ENCODE data around the gene CCDC85B. TPM values are rescaled to one million over a fixed set of nuclear protein-coding genes. Genes with fewer than 3 reads are reported as not detected.
A peak's percentile ranks its signal among the peaks of the same experiment; 100 is the strongest.

Gene CCDC85B
- total RNA-seq, 1 experiment from 2014 or later, result 55.3 TPM

DNA sequence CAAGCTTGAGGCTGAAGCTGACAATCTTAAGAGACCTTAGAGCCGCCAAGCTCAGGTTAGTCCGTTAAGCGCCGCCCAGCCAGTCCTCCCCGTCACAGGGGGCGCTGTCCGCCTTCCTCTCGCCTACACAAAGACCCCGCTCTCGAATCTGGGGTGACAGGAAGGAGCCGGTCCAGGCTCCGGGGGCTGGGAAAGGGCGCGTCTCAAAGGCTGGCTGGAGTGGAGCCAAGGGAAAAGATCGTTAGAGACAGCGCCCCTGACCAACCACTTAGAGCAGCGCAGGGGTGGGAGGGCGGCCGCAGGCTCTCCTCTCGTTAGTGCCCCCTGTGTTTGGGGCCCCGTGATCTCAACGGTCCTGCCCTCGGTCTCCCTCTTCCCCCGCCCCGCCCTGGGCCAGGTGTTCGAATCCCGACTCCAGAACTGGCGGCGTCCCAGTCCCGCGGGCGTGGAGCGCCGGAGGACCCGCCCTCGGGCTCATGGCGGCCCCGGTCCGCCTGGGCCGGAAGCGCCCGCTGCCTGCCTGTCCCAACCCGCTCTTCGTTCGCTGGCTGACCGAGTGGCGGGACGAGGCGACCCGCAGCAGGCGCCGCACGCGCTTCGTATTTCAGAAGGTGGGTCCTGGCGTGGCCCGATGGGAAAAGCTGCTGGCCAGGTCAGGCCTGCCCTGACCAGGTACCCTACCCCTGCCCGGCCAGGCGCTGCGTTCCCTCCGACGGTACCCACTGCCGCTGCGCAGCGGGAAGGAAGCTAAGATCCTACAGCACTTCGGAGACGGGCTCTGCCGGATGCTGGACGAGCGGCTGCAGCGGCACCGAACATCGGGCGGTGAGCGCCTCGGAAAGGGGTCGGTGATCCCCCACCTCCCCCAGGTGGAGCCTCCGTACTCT lies 30.0 kb upstream of the CCDC85B start, which contains the start of gene MUS81 (continued):
- peak; percentile 70; the same call in 1 of the 2 replicates for TF ChIP-seq TEAD1 (CRISPR knock-in tag; IDR thresholded peaks at IDR 0.05)

DNA sequence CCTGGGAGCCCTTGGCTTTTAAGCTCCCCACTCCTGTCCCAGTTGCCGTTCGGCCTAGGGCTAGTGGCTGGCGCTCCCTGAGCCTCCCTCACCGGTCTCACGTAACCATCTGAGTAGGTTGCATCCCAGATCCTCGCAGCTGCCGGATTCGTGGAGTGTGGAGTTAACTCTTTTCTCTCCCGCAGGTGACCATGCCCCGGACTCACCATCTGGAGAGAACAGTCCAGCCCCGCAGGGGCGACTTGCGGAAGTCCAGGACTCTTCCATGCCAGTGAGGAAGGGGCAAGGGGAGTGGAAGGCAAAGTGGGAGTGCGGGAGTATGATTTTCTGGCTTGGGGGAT lies 29.3 kb upstream of the CCDC85B start:
- TF ChIP-seq, protein P1, sequence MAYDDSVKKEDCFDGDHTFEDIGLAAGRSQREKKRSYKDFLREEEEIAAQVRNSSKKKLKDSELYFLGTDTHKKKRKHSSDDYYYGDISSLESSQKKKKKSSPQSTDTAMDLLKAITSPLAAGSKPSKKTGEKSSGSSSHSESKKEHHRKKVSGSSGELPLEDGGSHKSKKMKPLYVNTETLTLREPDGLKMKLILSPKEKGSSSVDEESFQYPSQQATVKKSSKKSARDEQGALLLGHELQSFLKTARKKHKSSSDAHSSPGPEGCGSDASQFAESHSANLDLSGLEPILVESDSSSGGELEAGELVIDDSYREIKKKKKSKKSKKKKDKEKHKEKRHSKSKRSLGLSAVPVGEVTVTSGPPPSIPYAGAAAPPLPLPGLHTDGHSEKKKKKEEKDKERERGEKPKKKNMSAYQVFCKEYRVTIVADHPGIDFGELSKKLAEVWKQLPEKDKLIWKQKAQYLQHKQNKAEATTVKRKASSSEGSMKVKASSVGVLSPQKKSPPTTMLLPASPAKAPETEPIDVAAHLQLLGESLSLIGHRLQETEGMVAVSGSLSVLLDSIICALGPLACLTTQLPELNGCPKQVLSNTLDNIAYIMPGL (CRISPR knock-in tag; IDR thresholded peaks at IDR 0.05), result no peak
- no peak for TF ChIP-seq ZNF263 (CRISPR knock-in tag; IDR thresholded peaks at IDR 0.05; ENCODE audit: low read depth)
- TF ChIP-seq GABPB1 (CRISPR knock-in tag; IDR thresholded peaks at IDR 0.05), result peak; percentile 41; the same call in 1 of the 2 replicates
- no peak for TF ChIP-seq ZNF416 (CRISPR knock-in tag; IDR thresholded peaks at IDR 0.05)
- no peak for DNase-seq (ENCODE audit: low spot score)
- ATAC-seq, result no peak
- H3K27ac Mint-ChIP-seq, result peak overlapping the region; percentile 80
- H3K4me1 Mint-ChIP-seq, result peaks cover 18% of the 10 kb centered on the region
- peak overlapping the region; percentile 90 for H3K4me3 Mint-ChIP-seq
- peaks cover 28% of the 10 kb centered on the region for H3K36me3 Mint-ChIP-seq
- POLR2A ChIA-PET, result interaction anchor here (1.1 to 4.2 kb wide), 6 partner anchors 10 to 55 kb away, joined by 3 to 90 read pairs (median 18); partner anchors contain the start of genes CCDC85B, EFEMP2 and FIBP
- no peaks in the 10 kb centered on the region for H3K27me3 Mint-ChIP-seq (ENCODE audit: low read depth)
- H3K9me3 Mint-ChIP-seq, result no peaks in the 10 kb centered on the region
- CTCF ChIA-PET, result interaction anchor here (0.7 to 16.6 kb wide), 9 partner anchors 8 to 184 kb away, joined by 3 to 539 read pairs (median 8); partner anchors contain the start of genes CCDC85B, EFEMP2 and FIBP

DNA sequence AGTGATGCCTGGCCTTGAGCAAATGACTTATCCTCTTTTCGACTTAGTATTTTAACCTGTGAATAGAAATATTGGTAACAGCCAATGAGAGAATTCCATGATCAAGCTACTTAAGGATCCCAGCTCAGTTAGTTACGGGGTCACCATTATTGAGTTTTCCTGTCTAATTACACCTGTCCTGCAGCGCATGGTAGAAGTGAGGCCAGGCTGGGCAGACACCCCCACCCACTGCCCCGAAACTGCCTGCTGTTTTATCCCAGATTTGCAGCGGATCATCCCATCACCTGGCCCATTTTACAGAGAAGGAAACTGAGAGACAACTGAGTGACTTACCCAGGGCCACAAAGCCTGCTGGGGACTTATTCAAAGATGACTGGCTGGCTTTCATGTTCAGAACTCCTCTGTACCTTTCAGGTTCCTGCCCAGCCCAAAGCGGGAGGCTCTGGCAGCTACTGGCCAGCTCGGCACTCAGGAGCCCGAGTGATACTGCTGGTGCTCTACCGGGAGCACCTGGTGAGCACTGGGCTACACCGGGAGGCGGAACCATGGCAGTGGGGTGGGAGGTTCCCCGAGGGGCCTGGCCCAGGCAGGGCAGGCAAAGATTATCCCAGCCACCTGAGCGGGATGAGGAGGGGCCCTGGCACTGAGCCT lies 28.8 kb upstream of the CCDC85B start:
- peaks cover 13% of the 10 kb centered on the region for H3K4me1 Mint-ChIP-seq
- CTCF ChIA-PET, result interaction anchor here (0.8 to 16.6 kb wide), 7 partner anchors 9 to 184 kb away, joined by 3 to 539 read pairs (median 14); partner anchors contain the start of genes CCDC85B, EFEMP2 and FIBP
- H3K27ac Mint-ChIP-seq, result no peak overlapping the region

More for the DNA sequence above, 28.8 kb upstream of the CCDC85B start:
- Mint-ChIP-seq H3K36me3 (peaks cover 23% of the 10 kb centered on the region), H3K9me3 (no peaks in the 10 kb centered on the region), H3K27me3 (ENCODE audit: low read depth) (no peaks in the 10 kb centered on the region), H3K4me3 (peak overlapping the region; percentile 90)
- DNase-seq (ENCODE audit: low spot score), result no peak
- TF ChIP-seq, protein P2, sequence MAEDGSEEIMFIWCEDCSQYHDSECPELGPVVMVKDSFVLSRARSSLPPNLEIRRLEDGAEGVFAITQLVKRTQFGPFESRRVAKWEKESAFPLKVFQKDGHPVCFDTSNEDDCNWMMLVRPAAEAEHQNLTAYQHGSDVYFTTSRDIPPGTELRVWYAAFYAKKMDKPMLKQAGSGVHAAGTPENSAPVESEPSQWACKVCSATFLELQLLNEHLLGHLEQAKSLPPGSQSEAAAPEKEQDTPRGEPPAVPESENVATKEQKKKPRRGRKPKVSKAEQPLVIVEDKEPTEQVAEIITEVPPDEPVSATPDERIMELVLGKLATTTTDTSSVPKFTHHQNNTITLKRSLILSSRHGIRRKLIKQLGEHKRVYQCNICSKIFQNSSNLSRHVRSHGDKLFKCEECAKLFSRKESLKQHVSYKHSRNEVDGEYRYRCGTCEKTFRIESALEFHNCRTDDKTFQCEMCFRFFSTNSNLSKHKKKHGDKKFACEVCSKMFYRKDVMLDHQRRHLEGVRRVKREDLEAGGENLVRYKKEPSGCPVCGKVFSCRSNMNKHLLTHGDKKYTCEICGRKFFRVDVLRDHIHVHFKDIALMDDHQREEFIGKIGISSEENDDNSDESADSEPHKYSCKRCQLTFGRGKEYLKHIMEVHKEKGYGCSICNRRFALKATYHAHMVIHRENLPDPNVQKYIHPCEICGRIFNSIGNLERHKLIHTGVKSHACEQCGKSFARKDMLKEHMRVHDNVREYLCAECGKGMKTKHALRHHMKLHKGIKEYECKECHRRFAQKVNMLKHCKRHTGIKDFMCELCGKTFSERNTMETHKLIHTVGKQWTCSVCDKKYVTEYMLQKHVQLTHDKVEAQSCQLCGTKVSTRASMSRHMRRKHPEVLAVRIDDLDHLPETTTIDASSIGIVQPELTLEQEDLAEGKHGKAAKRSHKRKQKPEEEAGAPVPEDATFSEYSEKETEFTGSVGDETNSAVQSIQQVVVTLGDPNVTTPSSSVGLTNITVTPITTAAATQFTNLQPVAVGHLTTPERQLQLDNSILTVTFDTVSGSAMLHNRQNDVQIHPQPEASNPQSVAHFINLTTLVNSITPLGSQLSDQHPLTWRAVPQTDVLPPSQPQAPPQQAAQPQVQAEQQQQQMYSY (CRISPR knock-in tag; IDR thresholded peaks at IDR 0.05), result no peak
- TF ChIP-seq ZNF396 (CRISPR knock-in tag; IDR thresholded peaks at IDR 0.05; ENCODE audit: borderline replicate concordance), result no peak
- no peak for TF ChIP-seq ESRRA (CRISPR knock-in tag; IDR thresholded peaks at IDR 0.05; ENCODE audit: borderline replicate concordance)
- TF ChIP-seq ZNF232 (CRISPR knock-in tag; IDR thresholded peaks at IDR 0.05), result no peak
- TF ChIP-seq GRHL2 (CRISPR knock-in tag; IDR thresholded peaks at IDR 0.05; ENCODE audit: insufficient replicate concordance, severe bottlenecking), result no peak
- no peak for TF ChIP-seq SOX15 (CRISPR knock-in tag; IDR thresholded peaks at IDR 0.05)
- TF ChIP-seq, protein P3, sequence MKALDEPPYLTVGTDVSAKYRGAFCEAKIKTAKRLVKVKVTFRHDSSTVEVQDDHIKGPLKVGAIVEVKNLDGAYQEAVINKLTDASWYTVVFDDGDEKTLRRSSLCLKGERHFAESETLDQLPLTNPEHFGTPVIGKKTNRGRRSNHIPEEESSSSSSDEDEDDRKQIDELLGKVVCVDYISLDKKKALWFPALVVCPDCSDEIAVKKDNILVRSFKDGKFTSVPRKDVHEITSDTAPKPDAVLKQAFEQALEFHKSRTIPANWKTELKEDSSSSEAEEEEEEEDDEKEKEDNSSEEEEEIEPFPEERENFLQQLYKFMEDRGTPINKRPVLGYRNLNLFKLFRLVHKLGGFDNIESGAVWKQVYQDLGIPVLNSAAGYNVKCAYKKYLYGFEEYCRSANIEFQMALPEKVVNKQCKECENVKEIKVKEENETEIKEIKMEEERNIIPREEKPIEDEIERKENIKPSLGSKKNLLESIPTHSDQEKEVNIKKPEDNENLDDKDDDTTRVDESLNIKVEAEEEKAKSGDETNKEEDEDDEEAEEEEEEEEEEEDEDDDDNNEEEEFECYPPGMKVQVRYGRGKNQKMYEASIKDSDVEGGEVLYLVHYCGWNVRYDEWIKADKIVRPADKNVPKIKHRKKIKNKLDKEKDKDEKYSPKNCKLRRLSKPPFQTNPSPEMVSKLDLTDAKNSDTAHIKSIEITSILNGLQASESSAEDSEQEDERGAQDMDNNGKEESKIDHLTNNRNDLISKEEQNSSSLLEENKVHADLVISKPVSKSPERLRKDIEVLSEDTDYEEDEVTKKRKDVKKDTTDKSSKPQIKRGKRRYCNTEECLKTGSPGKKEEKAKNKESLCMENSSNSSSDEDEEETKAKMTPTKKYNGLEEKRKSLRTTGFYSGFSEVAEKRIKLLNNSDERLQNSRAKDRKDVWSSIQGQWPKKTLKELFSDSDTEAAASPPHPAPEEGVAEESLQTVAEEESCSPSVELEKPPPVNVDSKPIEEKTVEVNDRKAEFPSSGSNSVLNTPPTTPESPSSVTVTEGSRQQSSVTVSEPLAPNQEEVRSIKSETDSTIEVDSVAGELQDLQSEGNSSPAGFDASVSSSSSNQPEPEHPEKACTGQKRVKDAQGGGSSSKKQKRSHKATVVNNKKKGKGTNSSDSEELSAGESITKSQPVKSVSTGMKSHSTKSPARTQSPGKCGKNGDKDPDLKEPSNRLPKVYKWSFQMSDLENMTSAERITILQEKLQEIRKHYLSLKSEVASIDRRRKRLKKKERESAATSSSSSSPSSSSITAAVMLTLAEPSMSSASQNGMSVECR (CRISPR knock-in tag; IDR thresholded peaks at IDR 0.05; ENCODE audit: borderline replicate concordance), result no peak
- TF ChIP-seq SMAD3 (CRISPR knock-in tag; IDR thresholded peaks at IDR 0.05; ENCODE audit: borderline replicate concordance), result no peak
- ATAC-seq, result no peak
- POLR2A ChIA-PET, result interaction anchor here (1.1 to 4.2 kb wide), 4 partner anchors 10 to 54 kb away, joined by 3 to 90 read pairs (median 20); partner anchors contain the start of genes CCDC85B and FIBP
